GM12801 (cell line): ENCODE data around the gene PPP2R5C.

Experiments used
- TF ChIP-seq, protein P1 (sequence below): IDR thresholded peaks from one replicate; pipeline ENCODE4 v1.5.1; 2011; ENCODE audit warnings: control low read depth; ENCODE audit not compliant: insufficient read length; ENCODE audit errors: extremely low read depth

The PPP2R5C gene

DNA sequence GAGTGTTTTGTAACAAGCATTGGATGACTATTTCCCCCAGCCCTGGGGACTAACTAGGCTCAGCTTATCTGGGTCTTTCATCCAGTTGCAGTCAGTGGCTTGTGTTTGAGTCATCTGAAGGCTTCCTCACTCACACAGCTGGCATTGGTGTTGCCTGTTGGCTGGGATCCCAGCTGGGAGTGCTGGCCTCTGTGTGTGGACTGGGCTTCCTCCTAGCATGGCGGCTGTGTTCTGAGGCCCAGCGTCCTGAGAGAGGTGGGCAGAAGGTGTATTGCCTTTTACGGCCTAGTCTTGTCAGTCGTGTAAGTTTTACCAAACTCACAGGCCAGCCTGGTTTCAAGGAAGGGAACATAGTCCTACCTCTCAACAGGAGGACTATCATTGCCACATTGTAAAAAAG is 28.3 kb upstream of the PPP2R5C start:
- TF ChIP-seq, protein P1, sequence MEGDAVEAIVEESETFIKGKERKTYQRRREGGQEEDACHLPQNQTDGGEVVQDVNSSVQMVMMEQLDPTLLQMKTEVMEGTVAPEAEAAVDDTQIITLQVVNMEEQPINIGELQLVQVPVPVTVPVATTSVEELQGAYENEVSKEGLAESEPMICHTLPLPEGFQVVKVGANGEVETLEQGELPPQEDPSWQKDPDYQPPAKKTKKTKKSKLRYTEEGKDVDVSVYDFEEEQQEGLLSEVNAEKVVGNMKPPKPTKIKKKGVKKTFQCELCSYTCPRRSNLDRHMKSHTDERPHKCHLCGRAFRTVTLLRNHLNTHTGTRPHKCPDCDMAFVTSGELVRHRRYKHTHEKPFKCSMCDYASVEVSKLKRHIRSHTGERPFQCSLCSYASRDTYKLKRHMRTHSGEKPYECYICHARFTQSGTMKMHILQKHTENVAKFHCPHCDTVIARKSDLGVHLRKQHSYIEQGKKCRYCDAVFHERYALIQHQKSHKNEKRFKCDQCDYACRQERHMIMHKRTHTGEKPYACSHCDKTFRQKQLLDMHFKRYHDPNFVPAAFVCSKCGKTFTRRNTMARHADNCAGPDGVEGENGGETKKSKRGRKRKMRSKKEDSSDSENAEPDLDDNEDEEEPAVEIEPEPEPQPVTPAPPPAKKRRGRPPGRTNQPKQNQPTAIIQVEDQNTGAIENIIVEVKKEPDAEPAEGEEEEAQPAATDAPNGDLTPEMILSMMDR, result no peak

DNA sequence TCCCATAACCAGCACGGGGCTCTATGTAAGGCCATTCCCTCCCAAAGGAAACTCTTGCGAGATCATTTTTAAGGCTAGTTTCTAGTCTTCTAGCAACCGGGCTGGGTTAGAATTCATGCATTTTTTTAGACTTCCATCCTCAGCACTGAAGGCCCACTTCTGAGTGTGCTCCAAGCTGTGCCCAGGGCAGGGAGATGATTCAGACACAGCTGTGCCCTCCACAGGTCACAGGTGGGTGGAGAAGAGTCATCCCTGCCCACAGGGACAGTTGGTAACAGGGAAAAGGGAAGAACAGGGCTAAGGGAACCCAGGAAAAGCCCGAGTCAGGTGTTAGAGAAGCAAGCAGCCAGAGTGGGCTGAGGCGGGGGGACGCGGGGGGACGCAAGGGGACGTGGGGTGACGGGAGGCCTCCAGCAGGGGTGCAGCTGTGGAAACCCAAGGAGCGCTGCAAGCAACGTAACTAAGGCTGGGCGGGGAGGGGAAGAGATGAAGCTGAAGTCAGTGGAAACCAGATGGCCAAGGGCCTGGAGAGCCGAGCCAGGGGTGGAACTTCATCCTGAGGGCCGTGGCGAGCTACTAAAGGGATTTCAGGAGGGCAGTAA is 27.2 kb upstream of the PPP2R5C start:
- TF ChIP-seq, protein P1, result no peak

DNA sequence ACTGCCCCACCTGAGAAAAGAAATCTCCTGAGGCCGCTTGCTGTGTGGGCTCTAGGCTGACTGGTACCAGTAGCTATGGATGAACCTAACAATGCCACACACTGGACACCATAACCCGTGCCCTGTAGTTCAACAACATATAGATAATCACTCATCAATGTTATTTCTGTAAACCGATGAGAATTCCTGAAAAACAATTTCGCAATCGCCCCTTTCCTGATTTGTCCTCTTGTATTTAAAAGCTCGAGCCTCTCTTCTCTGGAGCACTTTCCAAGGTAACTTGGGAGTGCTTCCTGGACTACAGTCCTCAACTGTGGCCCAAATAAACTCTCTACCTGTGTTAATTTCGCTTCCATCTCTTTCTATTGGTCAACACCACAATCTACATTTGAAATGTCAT is 26.1 kb upstream of the PPP2R5C start:
- TF ChIP-seq, protein P1, result no peak

DNA sequence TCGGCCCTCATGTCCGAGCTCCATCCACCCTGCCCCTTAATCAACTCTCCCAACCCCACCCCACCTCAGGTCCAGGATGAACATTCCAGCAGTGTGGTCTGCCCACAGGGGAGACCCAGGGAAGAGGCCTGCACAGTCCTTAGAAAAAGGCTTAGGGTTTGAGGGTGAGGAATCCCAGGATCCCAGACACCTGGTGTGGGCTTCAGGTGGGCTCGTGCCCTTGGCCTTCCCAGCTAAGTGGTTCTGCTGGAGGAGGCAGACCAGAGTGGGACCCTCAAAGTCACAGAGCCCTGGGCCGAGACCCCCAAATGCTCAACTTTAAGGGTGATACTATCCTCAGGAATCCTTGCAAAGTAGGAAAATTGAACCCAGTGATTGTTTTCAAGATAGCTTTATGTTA is 25.4 kb upstream of the PPP2R5C start:
- TF ChIP-seq, protein P1, result no peak

DNA sequence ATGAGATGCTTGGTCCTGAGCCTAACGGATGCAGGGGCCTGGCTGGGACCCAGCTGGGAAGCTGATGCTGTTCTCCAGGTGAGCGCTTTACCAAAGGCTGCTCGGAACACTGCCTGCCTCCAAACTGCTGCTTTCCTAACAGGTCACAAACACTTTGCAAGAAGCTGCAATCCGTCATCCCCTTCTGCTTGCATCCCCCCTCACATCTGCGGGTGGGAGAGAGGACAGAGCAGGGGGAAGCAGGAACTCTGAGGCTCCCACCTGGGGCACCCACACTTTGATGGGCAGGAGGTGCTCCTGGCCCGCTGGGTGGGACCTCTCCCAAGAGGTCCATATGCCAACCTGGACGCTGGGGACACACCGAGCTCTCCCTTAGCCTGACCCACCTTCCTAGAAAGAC is 24.9 kb upstream of the PPP2R5C start:
- TF ChIP-seq, protein P1, result no peak

DNA sequence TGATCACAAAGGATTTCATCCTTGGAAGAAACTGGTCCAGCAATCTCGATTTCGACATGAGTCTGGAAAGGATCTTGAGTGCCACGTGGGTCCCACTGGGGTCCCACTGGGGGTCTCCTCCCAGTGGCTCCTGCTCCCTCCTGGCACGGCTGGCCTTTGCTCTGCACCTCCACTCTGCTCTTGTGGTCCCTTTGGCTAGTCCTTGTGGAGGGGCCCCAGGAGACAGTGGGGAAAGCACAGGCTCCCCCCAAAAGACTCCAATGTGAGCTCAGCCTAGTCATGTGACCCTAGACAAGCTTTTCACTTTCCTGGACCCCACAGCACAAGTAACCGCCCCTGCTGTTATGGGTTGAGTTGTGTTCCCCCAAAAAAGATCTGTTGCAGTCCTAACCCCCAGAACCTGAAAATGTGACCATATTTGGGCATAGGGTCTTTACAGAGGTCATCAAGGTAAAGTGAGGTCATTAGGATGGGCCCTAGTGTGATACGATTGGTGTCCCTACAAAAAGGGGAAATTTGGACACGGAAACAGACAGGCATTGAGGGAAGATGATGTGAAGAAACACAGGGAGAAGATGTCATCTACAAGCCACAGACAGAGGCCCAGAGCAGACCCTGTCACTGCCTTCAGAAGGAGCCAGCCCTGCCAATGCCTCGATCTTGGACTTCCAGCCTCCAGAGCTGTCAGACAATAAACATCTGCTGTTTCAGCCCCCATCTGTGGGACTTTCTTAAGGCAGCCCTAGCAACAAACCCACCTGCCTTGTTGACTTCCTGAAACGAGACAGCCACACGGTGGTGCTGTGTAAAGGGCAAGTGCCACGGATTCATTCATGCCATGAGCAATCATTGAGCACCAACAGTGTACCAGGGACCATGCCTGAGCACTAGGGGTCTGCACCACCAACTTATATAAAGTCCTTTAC is 23.8 kb upstream of the PPP2R5C start:
- TF ChIP-seq, protein P1, result no peak

DNA sequence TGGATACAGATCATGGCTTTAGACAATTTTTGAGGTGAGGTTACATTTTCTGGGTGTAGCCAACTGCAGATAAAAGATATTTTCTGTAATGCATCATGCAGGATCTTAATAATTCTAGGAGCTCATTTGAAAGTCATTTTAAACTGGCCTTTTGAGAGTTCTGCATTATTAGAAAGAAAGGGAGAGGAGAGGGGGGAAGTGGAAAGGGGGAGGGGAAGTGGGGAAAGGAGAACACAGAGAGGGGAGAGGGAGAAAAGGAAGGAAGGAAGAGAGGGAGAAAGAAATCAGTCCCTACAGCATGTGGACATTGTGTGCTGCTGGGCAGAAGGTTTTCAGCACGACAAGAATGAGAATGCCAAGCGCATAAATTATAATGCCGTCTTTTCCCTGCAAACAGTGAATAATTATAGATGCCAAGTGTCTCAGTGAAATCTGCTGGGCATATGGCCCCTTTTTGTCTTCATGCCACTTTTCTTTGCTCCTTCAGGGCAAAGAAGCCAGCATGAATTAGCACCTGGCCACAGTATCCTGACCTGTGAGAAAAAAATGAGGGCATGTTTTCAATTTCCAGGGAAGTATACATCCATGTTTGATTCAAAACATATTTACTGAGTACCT is 22.7 kb upstream of the PPP2R5C start:
- TF ChIP-seq, protein P1, result no peak
